HS-5 (cell line): ENCODE data around the gene PRLR.
A peak's percentile ranks its signal among the peaks of the same experiment; 100 is the strongest.

Experiments
- DNase-seq: peaks from one replicate; pipeline ENCODE4 v3.0.0-alpha.2; 2012; ENCODE audit warnings: low read depth

Gene PRLR

DNA sequence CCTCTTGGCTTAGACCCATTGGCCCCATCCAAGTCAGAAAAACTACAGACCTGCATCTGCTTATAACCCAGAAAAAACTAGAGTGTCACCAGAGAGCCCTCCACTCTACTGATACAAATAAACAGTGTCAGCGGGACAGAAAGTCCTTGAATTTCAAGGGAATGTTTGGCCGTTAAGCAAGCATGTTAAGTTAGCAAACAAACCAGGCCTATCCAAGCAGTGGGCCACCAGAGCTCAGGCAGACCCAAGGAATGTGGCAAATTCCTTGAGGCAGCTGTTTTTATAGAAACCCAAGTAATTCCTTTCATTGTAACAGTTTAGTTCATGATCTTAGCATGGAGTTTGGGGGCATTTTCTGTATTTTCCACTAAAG, 70.9 kb downstream of the PRLR start:
- no peak for DNase-seq

DNA sequence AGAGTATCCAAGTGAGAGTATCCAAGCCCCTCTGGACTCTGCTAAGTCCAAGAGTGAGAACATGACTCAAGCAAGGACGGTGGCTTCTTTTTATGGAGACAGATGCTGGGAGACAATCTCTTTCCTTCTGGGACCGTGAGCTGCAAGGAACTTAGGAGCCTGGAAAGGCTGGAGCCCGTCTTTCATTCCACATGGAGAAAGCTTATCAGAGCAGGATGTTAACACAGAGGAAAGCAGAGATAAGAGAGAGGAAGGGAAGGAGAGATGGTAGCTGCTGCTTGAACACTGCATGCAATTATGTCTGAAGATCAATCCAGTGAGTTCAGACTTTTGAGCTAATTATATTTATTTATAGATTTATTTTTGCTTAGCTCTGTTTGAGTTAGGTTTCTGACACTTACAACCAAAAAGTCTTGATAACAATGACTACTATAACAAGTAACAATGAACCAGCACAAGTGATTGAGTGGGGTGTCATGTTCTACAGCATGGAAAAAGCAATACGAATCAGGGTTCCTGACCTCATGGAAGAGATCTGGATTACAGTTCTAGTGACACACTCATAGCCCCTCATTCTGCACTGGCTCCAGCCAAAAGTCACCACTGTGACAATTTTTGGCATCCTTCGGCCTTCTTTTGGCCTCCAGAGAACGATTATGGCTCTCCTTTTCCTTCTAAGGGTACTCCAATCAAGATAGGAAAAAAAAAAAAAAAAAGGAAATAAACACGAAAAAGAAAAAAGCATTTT, 71.5 kb downstream of the PRLR start:
- DNase-seq: no peak

DNA sequence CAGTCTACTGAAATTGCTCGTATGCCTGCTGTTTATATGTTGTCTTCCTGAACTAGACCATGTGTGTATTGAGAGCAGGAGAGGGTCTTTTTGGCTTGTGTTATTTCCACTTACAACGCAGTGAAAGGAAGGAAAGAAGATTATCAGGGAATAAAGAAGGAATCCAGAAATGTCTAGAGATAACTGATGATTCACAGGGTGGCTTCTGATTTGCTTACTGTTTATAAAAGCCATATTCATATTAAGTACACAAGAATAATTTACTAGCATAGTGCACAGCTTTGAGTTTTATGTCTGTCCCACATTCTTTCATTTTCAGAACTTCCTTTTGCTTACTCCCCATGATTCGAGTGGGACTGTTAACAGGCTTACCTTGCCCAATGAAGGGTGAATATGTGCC, 72.1 kb downstream of the PRLR start:
- DNase-seq: no peak

DNA sequence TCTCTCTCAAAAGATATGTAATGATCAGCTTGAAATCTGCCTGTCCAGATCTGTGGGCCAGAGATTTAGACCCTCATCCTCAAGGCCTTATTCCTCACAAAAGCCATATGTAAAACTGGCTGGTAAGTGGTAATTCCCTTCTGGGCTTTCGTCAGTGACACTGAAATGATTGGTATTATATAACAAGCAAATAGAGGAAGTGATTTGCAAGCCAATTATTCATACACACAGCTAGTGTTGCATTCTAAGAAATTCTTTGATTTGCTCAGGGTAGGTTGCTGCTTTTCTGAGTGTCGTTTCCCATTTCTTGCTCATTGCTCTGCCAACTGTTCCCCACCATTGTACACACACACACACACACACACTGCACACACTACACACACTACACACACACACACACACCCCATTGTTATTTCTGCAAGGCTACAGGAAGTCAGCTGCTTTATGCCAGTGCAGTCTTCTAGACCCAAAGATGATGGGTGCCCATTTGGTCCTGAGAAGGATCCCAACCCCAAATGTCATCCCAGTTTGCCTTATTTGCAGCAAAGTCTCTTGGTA, 76.8 kb downstream of the PRLR start:
- no peak for DNase-seq

DNA sequence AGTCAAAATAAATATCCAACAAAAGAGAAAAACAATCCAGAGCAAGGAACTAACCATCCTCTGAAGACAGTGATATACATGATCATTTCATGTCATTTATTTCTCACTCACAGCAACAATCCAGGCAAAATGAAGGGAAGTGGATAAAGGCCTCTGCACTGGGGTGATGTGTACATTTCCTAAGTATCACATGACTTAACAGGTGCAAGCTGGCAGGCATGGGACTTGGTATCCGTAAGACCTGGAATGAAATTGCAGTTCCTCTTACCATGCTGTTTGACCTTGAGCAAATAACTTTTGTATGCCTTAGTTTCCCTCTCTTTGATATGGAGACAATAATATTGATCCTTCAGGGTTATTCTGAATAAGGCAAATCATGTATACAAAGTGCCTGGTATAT, 77.6 kb downstream of the PRLR start:
- DNase-seq: no peak

DNA sequence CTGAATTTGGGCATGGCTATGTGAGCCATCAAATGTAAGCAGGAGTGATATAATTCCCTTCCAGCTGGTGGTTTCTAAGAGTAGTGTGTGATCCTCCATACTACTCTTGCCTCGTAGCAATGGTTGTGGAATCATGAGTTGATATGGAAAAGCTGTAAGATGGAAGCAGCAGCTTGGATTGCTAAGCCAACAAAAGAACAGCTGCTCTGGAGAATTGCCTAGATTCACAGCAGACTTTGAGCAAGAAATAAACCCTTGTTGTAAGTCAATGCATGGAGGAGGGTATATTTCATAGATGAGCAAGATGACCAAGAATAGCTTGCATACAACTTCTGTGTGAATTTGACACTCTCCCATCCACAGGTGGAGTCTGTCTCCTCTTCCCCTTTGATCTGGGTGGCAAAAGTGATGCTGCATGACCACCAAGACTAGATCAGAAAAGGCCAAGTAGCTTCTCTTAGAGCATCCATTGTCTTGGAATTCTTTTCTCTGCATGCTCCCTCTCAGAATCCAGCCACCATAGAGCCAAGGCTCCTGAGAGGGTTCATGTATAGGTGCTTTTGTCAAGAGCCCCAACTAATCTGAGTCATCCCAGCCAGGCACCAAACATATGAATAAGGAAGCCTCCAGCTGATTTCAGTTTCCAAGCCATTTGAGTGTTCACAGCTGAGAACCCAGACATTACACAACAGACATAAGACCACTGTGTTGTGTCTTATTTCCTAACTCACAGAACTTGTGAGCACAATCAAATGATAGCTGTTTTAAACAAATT, 79.0 kb downstream of the PRLR start:
- no peak for DNase-seq

DNA sequence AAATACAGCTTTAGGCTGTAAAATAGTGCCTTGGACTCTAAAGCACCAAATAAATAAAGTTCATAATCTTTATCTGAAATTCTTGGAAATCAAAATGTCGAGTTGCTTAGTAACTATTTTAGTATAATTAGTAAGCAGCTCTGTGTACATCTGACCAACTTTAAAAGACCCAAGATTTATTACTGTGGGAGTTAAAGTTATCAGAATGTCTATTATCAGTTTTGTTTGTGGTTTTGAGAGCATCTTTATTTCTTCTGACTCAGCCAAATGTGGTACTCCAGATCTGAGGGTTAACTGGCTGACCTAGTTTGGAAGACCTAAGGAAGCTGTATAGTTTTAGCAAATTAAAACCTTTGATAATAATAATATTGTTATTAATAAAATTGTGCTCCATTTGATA, 81.2 kb downstream of the PRLR start:
- DNase-seq: no peak

DNA sequence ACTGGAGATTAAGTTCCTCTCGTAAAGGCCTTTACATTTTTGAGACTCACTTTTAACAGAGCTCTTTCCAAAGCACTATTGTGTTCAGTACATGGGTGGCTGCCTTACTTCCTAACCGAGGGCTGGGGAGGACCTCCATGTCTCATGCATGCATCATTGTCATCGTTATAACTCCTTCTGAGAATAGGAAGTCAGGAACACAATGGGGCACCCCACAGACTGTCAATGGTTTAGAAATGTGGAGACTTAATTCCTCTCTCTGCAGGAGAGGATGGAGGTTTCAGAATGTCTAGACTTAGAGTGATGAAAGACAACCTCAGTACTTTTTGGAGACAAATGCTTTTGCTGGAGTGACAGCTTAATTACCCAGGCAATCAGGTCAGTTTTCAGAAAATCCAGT, 83.9 kb downstream of the PRLR start:
- DNase-seq: no peak

DNA sequence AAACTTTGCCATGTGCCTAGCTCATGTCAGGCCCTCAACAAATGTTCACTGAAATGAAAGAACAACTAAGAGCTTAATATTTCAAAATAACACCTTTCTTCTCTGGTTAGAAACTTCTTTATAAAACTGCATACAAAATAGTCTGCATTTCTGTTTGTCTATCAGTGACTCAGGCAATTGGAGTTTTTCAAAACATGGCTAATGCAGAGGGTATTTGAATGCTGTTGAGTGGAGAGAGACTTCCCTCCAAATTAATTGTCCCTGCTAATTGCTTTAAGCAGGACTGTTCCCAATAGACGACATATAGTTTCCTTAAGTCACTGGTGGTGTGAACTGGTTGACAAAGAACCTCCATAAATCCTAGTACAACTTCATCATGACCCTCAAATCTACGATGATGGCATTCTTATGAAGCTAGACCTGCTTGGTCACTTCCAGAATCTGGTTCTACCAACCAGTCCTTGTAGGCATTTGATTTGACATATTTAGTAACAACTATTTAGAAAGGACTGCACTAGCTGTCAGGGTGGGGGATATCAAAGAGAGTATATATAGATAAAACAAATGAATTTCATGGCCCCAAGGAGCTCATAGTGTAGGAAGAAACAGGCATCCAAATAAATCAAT, 84.5 kb downstream of the PRLR start:
- DNase-seq: no peak

DNA sequence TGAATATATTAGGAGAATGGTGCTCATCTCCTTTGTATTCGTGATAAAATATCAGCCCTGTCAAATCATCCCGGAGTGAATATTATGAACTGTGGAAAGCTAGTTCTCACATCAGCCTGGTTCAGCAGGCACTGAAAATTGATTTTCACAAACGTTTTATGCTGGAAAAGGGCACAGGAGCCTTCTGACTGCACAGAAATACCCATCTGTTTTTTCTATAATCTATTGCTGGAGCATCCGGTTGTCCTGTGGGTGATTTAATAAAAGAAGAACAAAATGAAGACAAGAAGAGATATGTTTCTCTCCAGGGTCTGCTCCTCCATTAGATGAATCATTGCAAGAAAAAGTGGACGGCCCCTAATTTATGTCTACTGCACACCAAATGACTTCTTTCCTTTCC, 85.3 kb downstream of the PRLR start:
- DNase-seq: no peak

DNA sequence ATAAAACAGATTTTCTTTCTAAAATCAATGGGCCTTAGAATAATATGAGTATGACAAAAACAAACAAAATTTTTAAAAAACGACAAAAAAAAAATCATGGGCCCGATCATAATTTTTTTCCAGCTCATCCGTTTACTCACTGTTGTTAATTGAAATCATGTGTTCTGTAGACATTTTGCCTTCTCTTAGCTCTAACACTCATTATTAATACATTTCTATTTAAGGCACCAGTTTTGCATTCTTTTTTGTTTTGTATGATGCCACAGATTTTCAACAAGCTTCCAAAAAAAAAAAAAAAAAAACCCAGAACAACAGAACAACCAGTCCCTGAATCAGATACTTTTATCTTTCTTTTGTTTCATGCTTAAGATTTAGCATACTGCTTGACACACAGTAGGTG, 86.4 kb downstream of the PRLR start:
- DNase-seq: no peak

DNA sequence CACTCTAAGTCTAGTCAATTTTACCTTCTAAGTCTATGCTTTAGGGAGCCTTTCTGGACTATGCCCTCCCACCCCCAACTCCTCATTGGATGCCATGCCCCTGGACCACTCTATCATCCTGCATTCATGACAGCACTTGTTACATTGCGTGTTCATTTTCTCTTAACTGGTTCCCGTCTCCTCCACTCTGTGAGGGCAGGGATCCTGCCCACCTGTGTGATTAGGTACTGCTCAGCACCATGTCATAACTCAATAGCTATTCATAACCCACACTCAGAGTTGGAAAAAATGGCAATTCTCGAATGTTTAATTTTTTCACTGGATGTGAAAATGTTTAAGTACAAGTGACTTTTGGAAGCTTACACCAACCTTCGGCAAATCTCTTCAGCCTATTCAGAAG, 88.5 kb downstream of the PRLR start:
- DNase-seq: no peak

DNA sequence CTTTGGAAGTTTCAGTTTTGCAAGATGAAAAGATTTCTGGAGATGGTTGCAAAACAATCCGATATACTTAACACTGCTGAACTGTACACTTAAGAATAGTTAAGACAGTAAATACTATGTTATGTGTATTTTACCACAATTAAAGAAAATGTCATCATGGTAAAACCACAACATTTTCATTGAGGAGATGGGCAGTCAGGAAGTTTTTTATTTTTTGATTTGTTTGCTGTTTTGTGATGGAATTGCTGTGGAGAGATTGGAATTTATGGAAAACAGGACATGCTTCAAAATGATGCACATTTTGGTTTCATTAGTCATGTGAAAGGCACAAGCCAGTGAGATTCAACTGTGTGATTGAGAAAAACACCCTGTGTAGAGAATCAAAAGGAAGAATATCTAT, 92.1 kb downstream of the PRLR start:
- DNase-seq: peak; percentile 85

DNA sequence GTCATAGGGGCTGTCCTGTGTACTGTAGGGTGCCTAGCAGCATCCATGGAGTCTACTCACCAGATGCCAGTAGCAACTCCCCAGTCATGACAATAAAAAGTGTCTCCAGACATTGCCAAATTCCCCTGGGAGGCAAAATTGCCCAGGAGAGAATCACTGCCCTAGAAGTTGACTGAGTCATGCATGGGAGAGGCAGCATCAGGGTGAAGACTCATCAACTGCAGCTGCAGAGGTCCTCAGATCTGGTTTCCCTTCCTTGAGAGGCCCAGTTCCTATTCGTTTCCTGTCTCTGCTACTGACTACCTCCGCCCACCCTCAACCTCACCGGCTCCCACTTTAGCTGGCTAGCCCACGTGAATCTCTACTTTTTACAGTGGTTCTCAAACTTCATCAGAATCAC, 93.9 kb downstream of the PRLR start:
- DNase-seq: peak; percentile 100

DNA sequence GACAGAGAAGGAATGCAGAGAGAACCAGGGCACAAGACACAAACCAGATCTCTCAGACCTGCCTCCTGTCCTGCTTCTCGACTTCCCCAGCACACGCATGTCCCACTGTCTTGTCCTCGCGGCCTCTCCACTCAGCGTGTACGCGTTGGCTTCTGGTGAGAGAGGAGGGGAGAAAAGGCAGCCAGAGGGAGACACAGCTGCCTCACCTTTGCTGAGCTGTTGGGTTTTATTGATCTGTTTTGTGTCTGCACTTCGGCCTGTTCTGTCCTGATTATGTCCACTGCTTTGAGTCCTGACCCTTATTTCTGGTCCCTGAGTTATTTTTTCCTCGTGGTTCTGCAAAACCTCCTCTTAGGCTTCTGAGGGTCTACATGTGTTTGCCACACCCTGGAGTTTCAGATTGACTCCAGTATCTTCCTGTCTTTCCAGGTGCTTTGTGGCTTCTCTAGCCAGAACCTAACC, 95.0 kb downstream of the PRLR start:
- no peak for DNase-seq

DNA sequence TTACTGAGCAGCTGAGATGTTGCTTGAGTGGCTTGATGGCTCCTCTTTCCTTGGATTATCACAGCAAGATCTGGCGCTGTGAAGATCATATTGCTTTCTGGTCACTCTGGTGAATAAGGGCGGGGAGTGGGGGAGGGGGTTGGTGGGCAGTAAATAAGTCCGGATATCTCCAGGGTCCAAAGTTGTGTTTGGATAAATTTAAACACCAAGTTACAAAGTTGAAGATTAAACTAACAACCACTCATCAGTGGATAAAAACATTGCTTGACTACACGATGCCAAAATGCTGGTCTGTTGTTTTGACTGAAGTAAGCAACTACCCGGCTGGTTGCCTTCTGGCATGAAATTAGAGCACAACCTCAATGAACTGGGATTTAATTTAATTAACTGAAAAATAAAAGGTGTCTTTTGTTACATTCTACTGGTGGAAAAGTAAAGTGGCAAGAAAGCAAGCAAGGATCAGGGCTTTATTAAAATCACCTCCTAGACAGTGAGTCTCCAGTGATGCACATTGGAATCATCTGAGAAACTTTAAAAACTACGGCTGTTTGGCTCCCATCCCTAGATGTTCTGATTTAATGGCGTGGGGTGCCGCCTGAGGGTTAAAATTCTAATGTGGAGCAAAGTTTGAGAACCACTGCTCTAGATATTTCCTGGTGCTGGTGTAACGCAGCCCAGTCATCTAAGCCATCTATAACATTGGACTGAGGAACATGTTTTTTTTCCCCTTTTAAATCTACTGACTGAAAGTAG, 95.8 kb downstream of the PRLR start:
- DNase-seq: no peak

DNA sequence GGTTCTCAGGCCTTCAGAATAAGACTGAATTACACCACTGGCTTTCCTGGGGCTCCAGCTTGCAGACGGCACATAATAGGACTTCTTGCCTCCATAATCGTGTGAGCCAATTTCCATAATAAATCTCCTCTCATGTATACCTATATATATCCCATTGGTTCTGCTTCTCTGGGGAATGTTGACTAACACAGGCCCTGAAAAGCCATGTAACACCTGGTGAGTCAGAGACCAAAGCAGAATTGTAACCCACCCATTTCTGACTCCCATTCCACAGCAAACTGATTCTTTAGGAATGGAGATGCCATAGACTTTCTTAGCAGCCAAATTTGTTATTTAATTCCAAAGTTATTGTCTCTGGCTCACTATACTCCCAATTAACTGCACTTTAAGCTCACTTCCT, 97.1 kb downstream of the PRLR start:
- DNase-seq: no peak

DNA sequence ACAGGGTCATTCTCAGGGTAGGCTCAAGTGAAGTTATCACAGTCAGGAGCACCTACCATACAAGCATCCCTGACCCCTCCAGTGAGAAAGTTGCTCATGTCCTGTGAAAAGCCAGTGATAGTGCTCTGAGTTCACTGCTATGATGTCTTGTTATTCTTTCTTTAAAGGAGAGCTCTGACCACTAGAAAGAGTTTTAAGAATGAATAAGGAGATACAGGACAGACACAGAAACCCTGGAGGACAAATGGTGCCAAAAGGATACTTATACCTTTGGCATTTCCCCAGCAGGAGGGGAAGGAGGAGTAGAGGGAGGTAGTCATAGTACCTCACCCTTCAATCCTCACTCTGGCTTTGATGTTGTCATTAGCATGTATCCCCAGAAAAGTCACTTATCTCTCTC, 98.6 kb downstream of the PRLR start:
- DNase-seq: peak; percentile 54

DNA sequence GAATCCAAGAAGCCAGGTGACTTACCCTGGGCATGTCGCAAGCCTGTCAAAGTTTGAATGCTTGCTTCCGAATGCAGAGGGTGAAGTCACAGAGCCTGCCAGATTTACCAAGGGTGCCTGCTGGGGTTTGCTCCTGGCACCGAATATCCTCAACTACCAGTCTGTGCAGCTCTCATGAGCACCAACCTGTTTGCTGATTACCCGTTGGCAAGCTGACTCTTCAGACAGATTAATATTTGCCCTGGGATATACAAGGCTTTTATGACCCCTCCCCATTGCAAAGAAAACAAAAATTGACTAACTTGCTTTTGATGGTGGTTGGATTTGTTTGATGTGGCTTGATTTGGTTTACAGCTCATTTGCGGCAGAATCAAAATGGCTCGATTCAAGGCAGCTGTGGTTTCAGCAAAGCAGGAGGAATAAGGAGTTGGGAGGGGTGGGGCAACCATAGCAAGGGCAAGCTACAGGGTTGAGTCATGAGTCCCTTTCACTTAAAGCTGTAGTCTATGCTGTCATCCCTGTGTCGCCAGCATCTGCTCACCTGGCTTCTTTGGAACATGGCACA, 100.3 kb downstream of the PRLR start:
- DNase-seq: peak; percentile 39

DNA sequence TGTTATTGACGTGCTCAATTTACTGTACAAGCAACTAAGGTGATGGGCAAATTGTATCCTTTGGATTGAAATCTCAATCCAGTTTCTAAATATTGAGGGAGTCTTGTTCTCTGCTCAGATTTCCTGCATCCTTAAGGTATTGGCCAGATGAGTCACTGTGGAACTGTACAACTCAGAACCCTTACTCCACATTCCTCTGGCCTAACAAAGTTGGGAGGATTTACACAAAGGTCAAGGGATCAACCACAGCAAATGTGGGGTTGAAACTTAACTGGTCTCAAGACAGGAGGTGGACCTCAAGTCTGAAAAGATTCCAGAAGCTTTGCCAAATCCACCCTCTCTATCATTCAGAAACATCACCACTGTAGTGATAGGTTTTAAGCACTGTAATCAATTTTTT, 101.0 kb downstream of the PRLR start:
- peak; percentile 99 for DNase-seq

DNA sequence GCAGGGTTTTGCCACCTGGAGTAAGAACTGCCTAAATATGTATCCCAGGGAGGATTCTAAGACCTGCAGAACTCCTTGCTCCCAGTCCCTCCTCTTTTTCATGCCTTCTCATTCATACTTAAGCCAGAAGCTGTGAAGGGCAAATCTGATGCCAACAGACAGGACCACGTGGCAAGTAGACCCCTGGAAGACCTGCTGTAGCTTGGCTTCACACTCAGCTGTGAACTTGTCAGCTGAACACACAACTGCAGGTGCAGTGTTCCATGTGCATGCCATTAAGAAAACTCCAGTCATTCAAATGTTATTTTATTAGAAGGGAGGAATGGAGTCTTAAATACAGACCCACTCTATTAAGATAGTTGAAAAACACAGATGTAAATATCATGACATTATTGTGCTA, 103.3 kb downstream of the PRLR start:
- DNase-seq: no peak

DNA sequence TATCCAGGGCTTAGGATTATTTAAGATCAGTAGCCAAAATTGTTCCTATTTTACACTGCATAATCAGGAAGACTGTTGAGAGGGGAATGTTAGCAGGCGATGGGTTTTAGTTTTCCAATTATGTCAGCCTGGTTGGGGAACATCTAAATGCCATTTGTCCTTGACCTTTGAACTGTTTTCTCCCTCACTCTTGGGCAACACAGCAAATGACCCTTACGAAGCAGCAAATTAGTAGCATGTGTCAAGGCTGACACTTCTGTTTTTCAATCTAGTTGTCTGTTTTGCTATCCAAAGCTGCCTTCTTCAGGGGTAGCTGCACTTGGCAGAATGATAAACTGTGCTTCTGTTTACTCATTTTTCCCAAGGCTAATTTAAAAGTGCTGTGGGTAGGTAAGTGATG, 104.5 kb downstream of the PRLR start:
- no peak for DNase-seq
